ENCODE results near the gene ANKRD29.
"Not testable (repeated sequence)": the region's sequence is repeated elsewhere in the genome, so short reads cannot be mapped to it uniquely, and the experiment has no call there.

ANKRD29 gene

GRCh38 chr18:23578891-23579653 lies 83.6 kb downstream of the ANKRD29 start (continued):
- TF ChIP-seq, protein P1, sequence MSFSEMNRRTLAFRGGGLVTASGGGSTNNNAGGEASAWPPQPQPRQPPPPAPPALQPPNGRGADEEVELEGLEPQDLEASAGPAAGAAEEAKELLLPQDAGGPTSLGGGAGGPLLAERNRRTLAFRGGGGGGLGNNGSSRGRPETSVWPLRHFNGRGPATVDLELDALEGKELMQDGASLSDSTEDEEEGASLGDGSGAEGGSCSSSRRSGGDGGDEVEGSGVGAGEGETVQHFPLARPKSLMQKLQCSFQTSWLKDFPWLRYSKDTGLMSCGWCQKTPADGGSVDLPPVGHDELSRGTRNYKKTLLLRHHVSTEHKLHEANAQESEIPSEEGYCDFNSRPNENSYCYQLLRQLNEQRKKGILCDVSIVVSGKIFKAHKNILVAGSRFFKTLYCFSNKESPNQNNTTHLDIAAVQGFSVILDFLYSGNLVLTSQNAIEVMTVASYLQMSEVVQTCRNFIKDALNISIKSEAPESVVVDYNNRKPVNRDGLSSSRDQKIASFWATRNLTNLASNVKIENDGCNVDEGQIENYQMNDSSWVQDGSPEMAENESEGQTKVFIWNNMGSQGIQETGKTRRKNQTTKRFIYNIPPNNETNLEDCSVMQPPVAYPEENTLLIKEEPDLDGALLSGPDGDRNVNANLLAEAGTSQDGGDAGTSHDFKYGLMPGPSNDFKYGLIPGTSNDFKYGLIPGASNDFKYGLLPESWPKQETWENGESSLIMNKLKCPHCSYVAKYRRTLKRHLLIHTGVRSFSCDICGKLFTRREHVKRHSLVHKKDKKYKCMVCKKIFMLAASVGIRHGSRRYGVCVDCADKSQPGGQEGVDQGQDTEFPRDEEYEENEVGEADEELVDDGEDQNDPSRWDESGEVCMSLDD (tag by site-specific recombination; IDR thresholded peaks at IDR 0.05): no peak
- TF ChIP-seq, protein P2, sequence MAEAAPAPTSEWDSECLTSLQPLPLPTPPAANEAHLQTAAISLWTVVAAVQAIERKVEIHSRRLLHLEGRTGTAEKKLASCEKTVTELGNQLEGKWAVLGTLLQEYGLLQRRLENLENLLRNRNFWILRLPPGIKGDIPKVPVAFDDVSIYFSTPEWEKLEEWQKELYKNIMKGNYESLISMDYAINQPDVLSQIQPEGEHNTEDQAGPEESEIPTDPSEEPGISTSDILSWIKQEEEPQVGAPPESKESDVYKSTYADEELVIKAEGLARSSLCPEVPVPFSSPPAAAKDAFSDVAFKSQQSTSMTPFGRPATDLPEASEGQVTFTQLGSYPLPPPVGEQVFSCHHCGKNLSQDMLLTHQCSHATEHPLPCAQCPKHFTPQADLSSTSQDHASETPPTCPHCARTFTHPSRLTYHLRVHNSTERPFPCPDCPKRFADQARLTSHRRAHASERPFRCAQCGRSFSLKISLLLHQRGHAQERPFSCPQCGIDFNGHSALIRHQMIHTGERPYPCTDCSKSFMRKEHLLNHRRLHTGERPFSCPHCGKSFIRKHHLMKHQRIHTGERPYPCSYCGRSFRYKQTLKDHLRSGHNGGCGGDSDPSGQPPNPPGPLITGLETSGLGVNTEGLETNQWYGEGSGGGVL (tag by site-specific recombination; IDR thresholded peaks at IDR 0.05): no peak
- TF ChIP-seq ZNF664 (tag by site-specific recombination; IDR thresholded peaks at IDR 0.05): peak; percentile 94

DNA sequence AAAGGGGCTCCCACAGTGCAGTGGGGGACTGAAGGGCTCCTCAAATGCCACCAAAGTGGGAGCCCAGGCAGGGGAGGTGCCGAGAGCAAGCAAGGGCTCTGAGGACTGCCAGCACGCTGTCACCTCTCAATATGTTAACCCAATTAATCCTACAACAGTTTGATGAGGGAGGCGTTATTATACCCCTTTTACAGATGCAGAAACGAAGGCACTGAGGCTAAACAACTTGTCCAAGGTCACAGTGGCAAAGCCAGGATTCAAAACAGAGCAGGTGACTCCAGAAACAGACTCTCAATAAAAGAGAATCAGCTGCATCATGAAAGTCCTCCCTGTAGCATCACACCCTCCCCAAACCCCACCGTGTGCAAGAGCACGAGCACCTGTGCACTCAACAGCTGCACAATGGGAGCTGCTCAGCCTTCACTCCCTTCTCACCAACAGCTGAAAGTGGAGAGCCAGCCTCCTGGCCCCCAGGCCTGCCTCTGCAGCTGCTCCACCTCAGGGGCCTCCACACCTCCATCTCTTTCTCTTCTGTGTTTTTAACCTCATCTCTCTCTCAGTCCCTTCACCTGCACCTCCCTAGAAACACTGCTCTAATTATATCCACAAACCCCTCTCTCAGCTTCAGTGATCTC lies 84.5 kb downstream of the ANKRD29 start:
- H3K9me3 ChIP-seq (ENCODE audit: control insufficient read depth, insufficient read depth, low read depth, low read length): no peaks in the 10 kb centered on the region
- POLR2A ChIA-PET: interaction anchor here (0.6 kb wide), 1 partner anchor 86 kb away, joined by 6 read pairs; no protein-coding TSS in a partner anchor
- CTCF ChIA-PET: interaction anchor here (0.5 kb wide), 1 partner anchor 339 kb away, joined by 4 read pairs; no protein-coding TSS in a partner anchor
- H3K36me3 ChIP-seq (ENCODE audit: control insufficient read depth in 2 of 2, insufficient read depth in 1 of 2, low read length in 2 of 2): peaks cover 0 to 20% of the 10 kb centered on the region in 2 experiments; a peak in 2 of 3 replicates
- no peak overlapping the region for H3K27ac ChIP-seq (ENCODE audit: extremely low read depth, low read depth, low read length)
- TF ChIP-seq, protein P3, sequence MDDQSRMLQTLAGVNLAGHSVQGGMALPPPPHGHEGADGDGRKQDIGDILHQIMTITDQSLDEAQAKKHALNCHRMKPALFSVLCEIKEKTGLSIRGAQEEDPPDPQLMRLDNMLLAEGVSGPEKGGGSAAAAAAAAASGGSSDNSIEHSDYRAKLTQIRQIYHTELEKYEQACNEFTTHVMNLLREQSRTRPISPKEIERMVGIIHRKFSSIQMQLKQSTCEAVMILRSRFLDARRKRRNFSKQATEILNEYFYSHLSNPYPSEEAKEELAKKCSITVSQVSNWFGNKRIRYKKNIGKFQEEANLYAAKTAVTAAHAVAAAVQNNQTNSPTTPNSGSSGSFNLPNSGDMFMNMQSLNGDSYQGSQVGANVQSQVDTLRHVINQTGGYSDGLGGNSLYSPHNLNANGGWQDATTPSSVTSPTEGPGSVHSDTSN (CRISPR knock-in tag; IDR thresholded peaks at IDR 0.05): no peak
- TF ChIP-seq KLF7 (tag by site-specific recombination; IDR thresholded peaks at IDR 0.05; ENCODE audit: borderline replicate concordance) (no peak), ZNF585B (tag by site-specific recombination; IDR thresholded peaks at IDR 0.05) (no peak), IKZF3 (tag by site-specific recombination; IDR thresholded peaks at IDR 0.05) (no peak), ZBTB17 (tag by site-specific recombination; IDR thresholded peaks at IDR 0.05) (no peak), GLIS1 (tag by site-specific recombination; IDR thresholded peaks at IDR 0.05) (no peak), ZNF558 (tag by site-specific recombination; IDR thresholded peaks at IDR 0.05) (no peak), ZNF221 (tag by site-specific recombination; IDR thresholded peaks at IDR 0.05; ENCODE audit: borderline replicate concordance) (no peak), ZNF174 (tag by site-specific recombination; IDR thresholded peaks at IDR 0.05) (no peak), ZNF169 (tag by site-specific recombination; IDR thresholded peaks at IDR 0.05) (no peak), ZNF426 (tag by site-specific recombination; IDR thresholded peaks at IDR 0.05) (no peak)
- TF ChIP-seq, protein P4, sequence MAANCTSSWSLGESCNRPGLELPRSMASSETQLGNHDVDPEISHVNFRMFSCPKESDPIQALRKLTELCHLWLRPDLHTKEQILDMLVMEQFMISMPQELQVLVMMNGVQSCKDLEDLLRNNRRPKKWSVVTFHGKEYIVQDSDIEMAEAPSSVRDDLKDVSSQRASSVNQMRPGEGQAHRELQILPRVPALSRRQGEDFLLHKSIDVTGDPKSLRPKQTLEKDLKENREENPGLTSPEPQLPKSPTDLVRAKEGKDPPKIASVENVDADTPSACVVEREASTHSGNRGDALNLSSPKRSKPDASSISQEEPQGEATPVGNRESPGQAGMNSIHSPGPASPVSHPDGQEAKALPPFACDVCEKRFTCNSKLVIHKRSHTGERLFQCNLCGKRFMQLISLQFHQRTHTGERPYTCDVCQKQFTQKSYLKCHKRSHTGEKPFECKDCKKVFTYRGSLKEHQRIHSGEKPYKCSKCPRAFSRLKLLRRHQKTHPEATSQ (tag by site-specific recombination; IDR thresholded peaks at IDR 0.05): no peak
- no peak overlapping the region for H3K4me3 ChIP-seq (ENCODE audit: low read depth, low read length)
- peaks cover 24% of the 10 kb centered on the region for H3K4me1 ChIP-seq (ENCODE audit: control insufficient read depth, insufficient read depth, low read length)

- H3K4me3 ChIP-seq (ENCODE audit: low read depth, low read length); H3K9me3 ChIP-seq (ENCODE audit: control insufficient read depth, insufficient read depth, low read depth, low read length); H3K27ac ChIP-seq (ENCODE audit: extremely low read depth, low read depth, low read length); POLR2A ChIA-PET: not testable (repeated sequence)
- Histone ChIP-seq H3K4me1 (ENCODE audit: control insufficient read depth, insufficient read depth, low read length) (peaks cover 24% of the 10 kb centered on the region), H3K36me3 (ENCODE audit: control insufficient read depth in 2 of 2, insufficient read depth in 1 of 2, low read length in 2 of 2) (peaks cover 0 to 27% of the 10 kb centered on the region in 2 experiments; a peak in 2 of 3 replicates)
- CTCF ChIA-PET: interaction anchor here (1.6 kb wide), 1 partner anchor 8 kb away, joined by 3 read pairs; the partner anchor contains the start of gene NPC1
Observed at GRCh38 chr18:23577521-23577920, 85.2 kb downstream of the ANKRD29 start.

All from HEK293 (cell line).